Adrenal gland (tissue), 12 donors: ENCODE results near the gene CD81. TPM values are rescaled to one million over a fixed set of nuclear protein-coding genes. Genes with fewer than 3 reads are reported as not detected.
A peak's percentile ranks its signal among the peaks of the same experiment; 100 is the strongest.
"Not testable (repeated sequence)": the region's sequence is repeated elsewhere in the genome, so short reads cannot be mapped to it uniquely, and the experiment has no call there.

Source experiments
- DNase-seq, 7 donors: peaks; one replicate each; pipeline ENCODE4 v3.0.0-alpha.2; 2019 to 2020
- H3K27ac ChIP-seq, 5 donors: fragments of 200-600 bp; sonication (generic) in 4 of 5; 1 replicate in 3 of 5; 2 replicates in 2 of 5; pipeline versions ENCODE4 v1.5.1 to v1.8.0; 2016 to 2020; ENCODE audit warnings: mild to moderate bottlenecking in 1 of 5
- H3K27me3 ChIP-seq: fragments of 200-600 bp; 2 replicates; pipeline ENCODE4 v1.8.0; 2021
- H3K36me3 ChIP-seq, 2 donors: fragments of 200-600 bp; replicated peaks in 1 of 2; 1 replicate in 1 of 2; 2 replicates in 1 of 2; pipeline versions ENCODE4 v1.5.1 to v1.8.0; 2018 to 2022
- H3K4me1 ChIP-seq, 2 donors: fragments of 200-600 bp; replicated peaks in 1 of 2; 1 replicate in 1 of 2; 2 replicates in 1 of 2; pipeline versions ENCODE4 v1.5.1 to v1.8.0; 2018 to 2021
- H3K4me3 ChIP-seq, 4 donors: fragments of 200-600 bp; sonication (generic) in 3 of 4; one replicate each; pipeline ENCODE4 v1.5.1; 2016 to 2018
- H3K9me3 ChIP-seq, 3 donors: fragments of 200-600 bp; sonication (generic) in 1 of 3; replicated peaks in 1 of 3; 1 replicate in 2 of 3; 2 replicates in 1 of 3; pipeline versions ENCODE4 v1.5.1 to v1.8.0; 2016 to 2021
- CTCF ChIP-seq, 6 experiments: fragments of 450-650 bp in 4 of 6; fragments of 200-600 bp in 2 of 6; sonication (generic) in 1 of 6; IDR thresholded peaks; 1 replicate in 5 of 6; 2 replicates in 1 of 6; pipeline versions ENCODE4 v1.5.1 to v1.8.0; 2016 to 2021; ENCODE audit warnings: antibody characterized with exemption in 6 of 6, mild to moderate bottlenecking in 2 of 6, moderate library complexity in 1 of 6
- POLR2A ChIP-seq, 2 donors: fragments of 450-650 bp; IDR thresholded peaks; one replicate each; pipeline ENCODE4 v1.6.1; 2017; ENCODE audit warnings: antibody characterized with exemption in 2 of 2, mild to moderate bottlenecking in 2 of 2, moderate library complexity in 1 of 2
- WGBS, 4 donors: extraction: QIAGEN DNeasy Blood & Tissue Kit in 2 of 4; methylation state at CpG; one replicate each; pipeline versions ENCODE4 v1.1.5 to v1.1.7; 2013 to 2017; 5-methylcytosine and 5-hydroxymethylcytosine counted together
- intact Hi-C, 2 donors: fragments of 100-400 bp; cut with DNase I; formaldehyde crosslinking; loops; one replicate each; pipeline versions ENCODE4 v1.14.1 to v1.15.0; 2022 to 2023
- polyA plus RNA-seq, 3 donors: library from polyadenylated mRNA; stranded (reverse); fragments of 200-250 nt in 2 of 3; fragments of 350-450 nt in 1 of 3; fragmentation: Illumina TruSeq in 1 of 3; extraction: RNeasy Lipid Tissue Mini Kit (QIAGEN cat#74804) in 1 of 3; gene quantifications; one replicate each; pipeline ENCODE4 v1.2.3, GENCODE V29; 2013 to 2014
- total RNA-seq, 9 donors: library from RNA; depleted of rRNA in 4 of 9; stranded (reverse); fragments of >200 nt in 4 of 9; fragments of 120-200 nt in 1 of 9; fragmentation: NEBNext Ultra II Directional in 1 of 9; extraction: Animal tissue kit (Norgen Biotek cat#: 25700) in 1 of 9; gene quantifications; one replicate each; pipeline versions ENCODE4 v1.1.0 to v1.2.4, GENCODE V29; 2013 to 2023
- donor health status: healthy with polysubstance abuse.
- donor health status: Bipolar disorder and iron deficiency.
- donor health status: DM: yes; HTN: yes; CAD: no.
- donor health status: DM: no; HTN: no; CAD: no.
- donor health status: DM: no; HTN: no; CAD: no.
- donor health status: DM: yes; HTN: yes; CAD: no.

The CD81 gene
- total and polyA plus RNA-seq, 12 donors = 40.9 to 444 (median 275) TPM

GRCh38 chr11:2329551-2329950 is 47.6 kb upstream of the CD81 start:
- Histone ChIP-seq H3K9me3 (no peaks in the 10 kb centered on the region), H3K27ac (no peak overlapping the region), H3K27me3 (no peaks in the 10 kb centered on the region), H3K4me1 (no peaks in the 10 kb centered on the region), H3K36me3 (no peaks in the 10 kb centered on the region), H3K4me3 (no peak overlapping the region)
- WGBS, 4 donors = 75 to 86% (median 83%) methylated on average over 9 of the region's 9 CpGs
- DNase-seq = peak in 1 of 7 donors; percentile 21
- intact Hi-C loops = no loop called here
- TF ChIP-seq CTCF (IDR thresholded peaks at IDR 0.05) (no peak), POLR2A (IDR thresholded peaks at IDR 0.05) (no peak)

- Histone ChIP-seq H3K36me3 (no peaks in the 10 kb centered on the region), H3K27ac (no peak overlapping the region), H3K9me3 (no peaks in the 10 kb centered on the region), H3K4me1 (no peaks in the 10 kb centered on the region), H3K27me3 (no peaks in the 10 kb centered on the region), H3K4me3 (no peak overlapping the region)
- no peak for TF ChIP-seq POLR2A (IDR thresholded peaks at IDR 0.05)
- no peak for TF ChIP-seq CTCF (IDR thresholded peaks at IDR 0.05)
- DNase-seq = peak in 1 of 7 donors; percentile 45
- intact Hi-C loops = no loop called here
- WGBS, 4 donors = 91 to 93% (median 92%) methylated on average over 6 of the region's 6 CpGs
Measured at GRCh38 chr11:2330696-2331095, 46.4 kb upstream of the CD81 start.

DNA sequence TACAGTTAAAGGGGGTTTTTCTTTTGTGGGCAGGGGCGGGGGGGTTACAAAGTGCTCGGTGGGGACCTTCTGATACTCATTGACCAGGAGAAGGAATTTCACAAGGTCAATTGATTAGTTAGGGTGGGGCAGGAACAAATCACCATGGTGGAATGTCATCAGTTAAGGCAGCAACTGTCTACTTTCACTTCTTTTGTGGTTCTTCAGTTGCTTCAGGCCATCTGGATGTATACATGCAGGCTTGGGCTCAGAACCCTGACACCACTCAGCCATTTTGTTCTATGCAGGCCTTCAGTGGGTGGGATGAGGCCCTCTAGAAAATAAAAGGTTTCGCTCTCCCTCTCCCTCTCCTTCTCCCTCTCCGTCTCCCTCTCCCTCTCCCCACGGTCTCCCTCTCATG is 45.7 kb upstream of the CD81 start:
- TF ChIP-seq POLR2A (IDR thresholded peaks at IDR 0.05) (no peak), CTCF (IDR thresholded peaks at IDR 0.05) (no peak)
- Histone ChIP-seq H3K4me3 (no peak overlapping the region), H3K27me3 (no peaks in the 10 kb centered on the region), H3K36me3 (no peaks in the 10 kb centered on the region), H3K4me1 (no peaks in the 10 kb centered on the region), H3K27ac (no peak overlapping the region), H3K9me3 (no peaks in the 10 kb centered on the region)
- DNase-seq = no peak
- WGBS, 4 donors = 70 to 92% (median 90%) methylated on average over 5 of the region's 5 CpGs
- intact Hi-C loops = no loop called here

DNA sequence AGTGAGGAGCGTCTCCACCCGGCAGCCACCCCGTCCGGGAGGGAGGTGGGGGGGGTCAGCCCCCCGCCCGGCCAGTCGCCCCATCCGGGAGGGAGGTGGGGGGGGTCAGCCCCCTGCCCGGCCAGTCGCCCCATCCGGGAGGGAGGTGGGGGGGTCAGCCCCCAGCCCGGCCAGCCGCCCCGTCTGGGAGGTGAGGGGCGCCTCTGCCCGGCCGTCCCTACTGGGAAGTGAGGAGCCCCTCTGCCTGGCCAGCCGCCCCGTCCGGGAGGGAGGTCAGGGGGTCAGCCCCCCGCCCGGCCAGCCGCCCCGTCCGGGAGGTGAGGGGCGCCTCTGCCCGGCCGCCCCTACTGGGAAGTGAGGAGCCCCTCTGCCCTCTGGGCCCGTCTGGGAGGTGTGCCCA is 44.5 kb upstream of the CD81 start:
- 85 to 94% (median 92%) methylated on average over 4 to 29 of the region's 29 CpGs; no CpG with 5 or more reads in 1 of the 4 donors for WGBS, 4 donors
- DNase-seq, H3K4me1 ChIP-seq, H3K27me3 ChIP-seq, H3K27ac ChIP-seq, H3K9me3 ChIP-seq, H3K4me3 ChIP-seq, intact Hi-C loops, H3K36me3 ChIP-seq: not testable (repeated sequence)

- intact Hi-C loops, H3K27me3 ChIP-seq, H3K9me3 ChIP-seq, H3K4me3 ChIP-seq, H3K27ac ChIP-seq, H3K4me1 ChIP-seq, H3K36me3 ChIP-seq, DNase-seq: not testable (repeated sequence)
- WGBS, 4 donors = 75 to 85% (median 82%) methylated on average over 1 to 2 of the region's 4 CpGs
Measured at GRCh38 chr11:2333486-2334205, 43.5 kb upstream of the CD81 start.

- H3K36me3 ChIP-seq, H3K4me3 ChIP-seq, H3K9me3 ChIP-seq, DNase-seq, H3K27ac ChIP-seq, intact Hi-C loops, H3K4me1 ChIP-seq, H3K27me3 ChIP-seq: not testable (repeated sequence)
- 91 to 95% (median 93%) methylated on average over 15 to 18 of the region's 18 CpGs for WGBS, 4 donors
Measured at GRCh38 chr11:2335286-2335685, 41.8 kb upstream of the CD81 start.

- H3K36me3 ChIP-seq, DNase-seq, H3K27ac ChIP-seq, H3K4me3 ChIP-seq, H3K9me3 ChIP-seq, intact Hi-C loops, H3K4me1 ChIP-seq, H3K27me3 ChIP-seq: not testable (repeated sequence)
- 80 to 86% (median 82%) methylated on average over 8 of the region's 8 CpGs for WGBS, 4 donors
Measured at GRCh38 chr11:2338760-2339159, 38.4 kb upstream of the CD81 start.
